Fibroblast of lung (primary cell): ENCODE measurements around the gene INTS15. TPM values are rescaled to one million over a fixed set of nuclear protein-coding genes. Genes with fewer than 3 reads are reported as not detected.

Experiments used
- DNase-seq, 2 donors: peaks; one replicate each; pipeline versions ENCODE4 v3.0.0 to v3.0.0-alpha.2; 2010; ENCODE audit warnings: low read depth in 2 of 2
- H2AFZ ChIP-seq: 2 replicates; pipeline ENCODE4 v1.5.1; 2012; ENCODE audit warnings: low read length, control low read depth, inconsistent platforms
- H3K27ac ChIP-seq: 2 replicates; pipeline ENCODE4 v1.5.1; 2011; ENCODE audit warnings: low read length, control low read depth; ENCODE audit not compliant: insufficient read depth
- H3K27me3 ChIP-seq: 2 replicates; pipeline ENCODE4 v1.5.1; 2011; ENCODE audit warnings: mild to moderate bottlenecking, low read length; ENCODE audit not compliant: control insufficient read depth, insufficient read depth
- H3K36me3 ChIP-seq: 2 replicates; pipeline ENCODE4 v1.5.1; 2011; ENCODE audit warnings: low read length; ENCODE audit not compliant: control insufficient read depth, insufficient read depth
- H3K4me1 ChIP-seq: 2 replicates; pipeline ENCODE4 v1.5.1; 2011; ENCODE audit warnings: low read length; ENCODE audit not compliant: control insufficient read depth, insufficient read depth; ENCODE audit errors: extremely low read depth
- H3K4me2 ChIP-seq: 2 replicates; pipeline ENCODE4 v1.5.1; 2011; ENCODE audit warnings: low read length, control low read depth; ENCODE audit not compliant: insufficient read depth; ENCODE audit errors: extremely low read depth
- H3K4me3 ChIP-seq, 4 experiments: fragments of 200-600 bp in 1 of 4; sonication (generic) in 1 of 4; replicated peaks in 1 of 4; 2 replicates each; pipeline ENCODE4 v1.5.1; 2011 to 2016; ENCODE audit warnings: low read length in 4 of 4, low read depth in 3 of 4, mild to moderate bottlenecking in 3 of 4, control low read depth in 2 of 4, inconsistent platforms in 1 of 4, mixed read lengths in 1 of 4; ENCODE audit not compliant: insufficient read depth in 1 of 4; ENCODE audit errors: control extremely low read depth in 1 of 4
- H3K79me2 ChIP-seq: 2 replicates; pipeline ENCODE4 v1.5.1; 2012; ENCODE audit warnings: mild to moderate bottlenecking, low read length, inconsistent platforms; ENCODE audit not compliant: control insufficient read depth, insufficient read depth
- H3K9ac ChIP-seq: 2 replicates; pipeline ENCODE4 v1.5.1; 2011; ENCODE audit warnings: mild to moderate bottlenecking, low read length, control low read depth; ENCODE audit not compliant: insufficient read depth
- H3K9me3 ChIP-seq: 2 replicates; pipeline ENCODE4 v1.5.1; 2012; ENCODE audit warnings: low read depth, low read length; ENCODE audit not compliant: control insufficient read depth, insufficient read depth
- H4K20me1 ChIP-seq: 2 replicates; pipeline ENCODE4 v1.5.1; 2011; ENCODE audit warnings: low read length; ENCODE audit not compliant: control insufficient read depth, insufficient read depth; ENCODE audit errors: extremely low read depth
- EZH2 ChIP-seq: IDR thresholded peaks from 2 replicates; pipeline ENCODE4 v1.5.1; 2012; ENCODE audit warnings: low read length, control low read depth, mild to moderate bottlenecking; ENCODE audit errors: missing control alignments
- polyA plus RNA-seq, 2 donors: library from polyadenylated mRNA; depleted of rRNA in 1 of 2; stranded (reverse) in 1 of 2; unstranded in 1 of 2; fragments of >200 nt; gene quantifications; 2 replicates each; pipeline ENCODE4 v1.2.1, GENCODE V29; 2011 to 2012; ENCODE audit warnings: missing spikeins in 1 of 2
- total RNA-seq: library from RNA; depleted of rRNA; stranded (reverse); fragments of >200 nt; gene quantifications from 2 replicates; pipeline ENCODE4 v1.2.1, GENCODE V29; 2014
- TF ChIP-seq, protein P1 (sequence below), 2 donors: IDR thresholded peaks in 1 of 2; conservative IDR thresholded peaks in 1 of 2; 1 replicate in 1 of 2; 2 replicates in 1 of 2; pipeline ENCODE4 v1.5.1; 2011 to 2012; ENCODE audit warnings: low read length in 2 of 2, control low read depth in 1 of 2, inconsistent platforms in 1 of 2, low read depth in 1 of 2, mild to moderate bottlenecking in 1 of 2

INTS15 gene
- total and polyA plus RNA-seq, 2 donors (not counting 1 experiment from before 2014, with no cell fraction given) = 7.1 to 11.7 TPM

DNA sequence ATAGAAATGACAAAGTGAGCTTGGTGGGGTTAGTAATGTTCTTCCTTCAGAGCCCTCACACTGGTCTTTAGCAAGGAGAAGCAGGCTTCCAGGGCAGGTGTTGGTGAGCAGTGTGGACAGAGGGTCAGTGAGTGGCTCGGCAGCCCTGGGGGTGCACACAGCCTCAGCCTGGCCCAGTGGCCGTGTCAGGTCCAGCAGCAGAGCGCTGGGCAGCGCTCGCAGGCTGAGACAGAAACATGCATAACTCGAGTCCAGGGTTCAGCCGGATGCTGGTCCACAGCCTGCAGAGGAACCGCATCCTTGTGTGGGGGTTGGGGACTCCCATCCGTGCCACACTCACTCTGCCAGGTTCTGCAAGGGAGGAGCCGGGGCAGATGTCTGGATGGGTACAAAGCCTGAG lies 14.6 kb downstream of the INTS15 start:
- H3K27ac ChIP-seq = no peak overlapping the region
- no peaks in the 10 kb centered on the region for H3K79me2 ChIP-seq
- H3K4me3 ChIP-seq = no peak overlapping the region
- TF ChIP-seq EZH2 = no peak
- TF ChIP-seq, protein P1, sequence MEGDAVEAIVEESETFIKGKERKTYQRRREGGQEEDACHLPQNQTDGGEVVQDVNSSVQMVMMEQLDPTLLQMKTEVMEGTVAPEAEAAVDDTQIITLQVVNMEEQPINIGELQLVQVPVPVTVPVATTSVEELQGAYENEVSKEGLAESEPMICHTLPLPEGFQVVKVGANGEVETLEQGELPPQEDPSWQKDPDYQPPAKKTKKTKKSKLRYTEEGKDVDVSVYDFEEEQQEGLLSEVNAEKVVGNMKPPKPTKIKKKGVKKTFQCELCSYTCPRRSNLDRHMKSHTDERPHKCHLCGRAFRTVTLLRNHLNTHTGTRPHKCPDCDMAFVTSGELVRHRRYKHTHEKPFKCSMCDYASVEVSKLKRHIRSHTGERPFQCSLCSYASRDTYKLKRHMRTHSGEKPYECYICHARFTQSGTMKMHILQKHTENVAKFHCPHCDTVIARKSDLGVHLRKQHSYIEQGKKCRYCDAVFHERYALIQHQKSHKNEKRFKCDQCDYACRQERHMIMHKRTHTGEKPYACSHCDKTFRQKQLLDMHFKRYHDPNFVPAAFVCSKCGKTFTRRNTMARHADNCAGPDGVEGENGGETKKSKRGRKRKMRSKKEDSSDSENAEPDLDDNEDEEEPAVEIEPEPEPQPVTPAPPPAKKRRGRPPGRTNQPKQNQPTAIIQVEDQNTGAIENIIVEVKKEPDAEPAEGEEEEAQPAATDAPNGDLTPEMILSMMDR (conservative IDR thresholded peaks at IDR 0.05 in 1 of 2, IDR thresholded peaks at IDR 0.05 in 1 of 2; ENCODE audit: low read depth in 1 of 2, low read length in 2 of 2) = no peak
- no peaks in the 10 kb centered on the region for H3K9me3 ChIP-seq
- H3K36me3 ChIP-seq = peaks cover 7% of the 10 kb centered on the region
- H4K20me1 ChIP-seq = no peaks in the 10 kb centered on the region
- no peaks in the 10 kb centered on the region for H3K4me1 ChIP-seq
- DNase-seq = no peak
- H2AFZ ChIP-seq = no peak overlapping the region
- H3K9ac ChIP-seq = no peak overlapping the region
- no peak overlapping the region for H3K4me2 ChIP-seq
- no peaks in the 10 kb centered on the region for H3K27me3 ChIP-seq

DNA sequence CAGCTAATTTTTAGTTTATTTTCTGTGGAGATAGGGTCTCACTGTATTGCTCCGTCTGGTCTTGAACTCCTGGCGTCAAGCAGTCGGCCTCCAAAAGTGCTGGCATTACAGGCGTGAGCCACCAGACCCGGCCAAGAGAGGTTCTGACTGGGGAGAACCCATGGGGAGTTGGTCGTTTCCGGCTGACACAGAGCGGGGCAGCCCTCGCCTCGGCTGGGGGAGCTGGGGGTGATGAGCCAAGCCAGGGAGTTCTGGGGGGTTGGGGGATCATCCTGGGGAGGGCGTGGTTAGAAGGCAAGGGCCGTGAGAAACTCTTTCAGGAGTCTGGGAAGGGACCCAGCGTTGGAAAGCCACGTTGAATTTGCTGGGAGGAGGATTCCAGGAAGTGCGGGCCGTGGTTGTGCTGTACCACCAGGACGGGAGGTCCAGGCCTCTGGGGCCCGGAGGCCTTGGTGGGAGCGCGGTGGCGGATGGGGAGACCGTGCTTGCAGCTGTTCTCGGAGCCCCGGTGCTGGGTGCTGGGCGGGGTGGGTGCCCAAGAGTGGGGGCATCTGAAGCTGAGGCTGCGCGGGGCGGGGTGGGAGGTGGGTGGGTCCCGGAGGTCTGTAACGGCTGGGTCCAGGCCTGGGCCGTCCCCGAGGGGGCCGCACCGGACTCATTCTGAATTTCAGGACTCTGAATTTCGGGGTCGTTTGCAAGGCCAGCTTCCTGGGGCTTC lies 17.2 kb downstream of the INTS15 start:
- no peaks in the 10 kb centered on the region for H3K27me3 ChIP-seq
- no peak overlapping the region for H3K4me2 ChIP-seq
- TF ChIP-seq, protein P1 (conservative IDR thresholded peaks at IDR 0.05 in 1 of 2, IDR thresholded peaks at IDR 0.05 in 1 of 2; ENCODE audit: low read depth in 1 of 2, low read length in 2 of 2) = no peak
- no peak for TF ChIP-seq EZH2

DNA sequence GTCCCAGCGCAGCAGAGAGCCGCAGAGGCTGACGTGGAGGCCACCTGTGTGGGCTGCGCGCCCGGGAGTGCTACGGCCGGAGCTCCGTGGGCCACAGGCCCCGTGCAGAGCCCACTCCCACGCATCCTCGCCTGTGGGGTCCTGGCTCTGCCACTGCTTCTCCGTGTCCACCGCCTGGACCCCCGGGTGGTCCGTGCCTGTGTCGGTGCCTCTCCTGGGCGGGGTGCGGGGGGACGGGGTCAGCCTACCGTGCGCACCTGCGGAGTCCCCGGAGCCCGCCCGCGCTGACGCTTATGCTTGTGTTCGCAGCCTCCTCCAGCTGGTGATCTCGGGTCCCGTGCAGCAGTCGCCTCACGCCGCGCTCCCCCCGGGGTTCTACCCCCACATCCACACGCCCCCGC lies 17.8 kb downstream of the INTS15 start:
- H3K4me1 ChIP-seq = no peaks in the 10 kb centered on the region
- H2AFZ ChIP-seq = no peak overlapping the region
- H3K9ac ChIP-seq = no peak overlapping the region
- H4K20me1 ChIP-seq = no peaks in the 10 kb centered on the region
- H3K79me2 ChIP-seq = no peaks in the 10 kb centered on the region
- H3K27me3 ChIP-seq = no peaks in the 10 kb centered on the region
- H3K4me3 ChIP-seq = no peak overlapping the region
- no peak for DNase-seq
- no peaks in the 10 kb centered on the region for H3K9me3 ChIP-seq
- TF ChIP-seq, protein P1 (conservative IDR thresholded peaks at IDR 0.05 in 1 of 2, IDR thresholded peaks at IDR 0.05 in 1 of 2; ENCODE audit: low read depth in 1 of 2, low read length in 2 of 2) = no peak
- TF ChIP-seq EZH2 = no peak
- no peak overlapping the region for H3K27ac ChIP-seq
- no peak overlapping the region for H3K4me2 ChIP-seq
- H3K36me3 ChIP-seq = peaks cover 2% of the 10 kb centered on the region

More for the DNA sequence above, 17.2 kb downstream of the INTS15 start:
- H3K4me1 ChIP-seq = no peaks in the 10 kb centered on the region
- H3K27ac ChIP-seq = no peak overlapping the region
- no peaks in the 10 kb centered on the region for H3K9me3 ChIP-seq
- H3K36me3 ChIP-seq = peaks cover 2% of the 10 kb centered on the region
- no peak for DNase-seq
- H3K9ac ChIP-seq = no peak overlapping the region
- H2AFZ ChIP-seq = no peak overlapping the region
- no peak overlapping the region for H3K4me3 ChIP-seq
- no peaks in the 10 kb centered on the region for H4K20me1 ChIP-seq
- H3K79me2 ChIP-seq = no peaks in the 10 kb centered on the region
